OCI-LY7 (cell line): Measurements from ENCODE around the gene SNAP47.

Source experiments
- CTCF ChIP-seq: fragments of 200-600 bp; sonication (generic); conservative IDR thresholded peaks from 2 replicates; pipeline ENCODE4 v1.5.1; 2014; ENCODE audit warnings: mild to moderate bottlenecking, antibody characterized with exemption, low read length, moderate library complexity, mixed read lengths
- EZH2phosphoT487 ChIP-seq: fragments of 200-600 bp; sonication (generic); IDR thresholded peaks from 2 replicates; pipeline ENCODE4 v1.6.1; 2018; ENCODE audit warnings: low read depth, borderline replicate concordance, mild to moderate bottlenecking, mixed run types, antibody characterized with exemption, low read length, moderate library complexity, mixed read lengths

- TF ChIP-seq CTCF (no peak), EZH2phosphoT487 (no peak)
These were observed 73.3 kb downstream of the SNAP47 start for GRCh38 chr1:227808566-227808965.
